CD4-positive, alpha-beta T cell treated with Interleukin-6 at 100 ng/mL for 8 hours (primary cell): ENCODE measurements around the gene ATXN1.
"Not testable (repeated sequence)": the region's sequence is repeated elsewhere in the genome, so short reads cannot be mapped to it uniquely, and the experiment has no call there.

Experiments
- DNase-seq: peaks from one replicate; pipeline ENCODE4 v3.0.0-alpha.2; 2020; ENCODE audit warnings: mixed read lengths, low spot score

ATXN1 gene

GRCh38 chr6:16720861-16721260, 40.4 kb downstream of the ATXN1 start:
- no peak for DNase-seq

GRCh38 chr6:16719488-16719887, 41.8 kb downstream of the ATXN1 start:
- no peak for DNase-seq

- no peak for DNase-seq
These were observed 42.9 kb downstream of the ATXN1 start for GRCh38 chr6:16718356-16718755.

- no peak for DNase-seq
These were observed 43.9 kb downstream of the ATXN1 start for GRCh38 chr6:16717275-16717942.

GRCh38 chr6:16716321-16716858, 44.9 kb downstream of the ATXN1 start:
- no peak for DNase-seq

GRCh38 chr6:16713597-16713996, 47.7 kb downstream of the ATXN1 start:
- no peak for DNase-seq

- DNase-seq, result peak; percentile 37
These were observed 48.3 kb downstream of the ATXN1 start for GRCh38 chr6:16712931-16713484.

- peak; percentile 34 for DNase-seq
These were observed 48.9 kb downstream of the ATXN1 start for GRCh38 chr6:16712255-16712930.

- peak; percentile 53 for DNase-seq
These were observed 49.6 kb downstream of the ATXN1 start for GRCh38 chr6:16711546-16712254.

- no peak for DNase-seq
These were observed 54.1 kb downstream of the ATXN1 start for GRCh38 chr6:16706911-16707783.

GRCh38 chr6:16706491-16706890, 54.8 kb downstream of the ATXN1 start:
- DNase-seq, result not testable (repeated sequence)

- no peak for DNase-seq
These were observed 55.2 kb downstream of the ATXN1 start for GRCh38 chr6:16706029-16706428.

GRCh38 chr6:16705081-16705993, 55.9 kb downstream of the ATXN1 start:
- no peak for DNase-seq

- DNase-seq, result peak; percentile 12
These were observed 56.7 kb downstream of the ATXN1 start for GRCh38 chr6:16704401-16705045.

- not testable (repeated sequence) for DNase-seq
These were observed 58.5 kb downstream of the ATXN1 start for GRCh38 chr6:16702627-16703378.

- DNase-seq, result no peak
These were observed 60.4 kb downstream of the ATXN1 start for GRCh38 chr6:16700916-16701234.

- DNase-seq, result no peak
These were observed 60.9 kb downstream of the ATXN1 start for GRCh38 chr6:16700202-16700915.

GRCh38 chr6:16698997-16699868, 62.0 kb downstream of the ATXN1 start:
- peak; percentile 41 for DNase-seq
